Activated naive CD4-positive, alpha-beta T cell treated with anti-CD3 and anti-CD28 coated beads, Interleukin-2, amount 10 ng/mL, durations not matched to agents 7 days and 5 days (primary cell): ENCODE results near the gene CHD6.

Experiments used
- CTCF ChIA-PET: fragments of 350-600 bp; sonication (Branson Sonifier 250); formaldehyde crosslinking; loops from one replicate; lab custom pipeline; 2021; ENCODE audit warnings: antibody characterized with exemption; lab: Charles Lee
- DNase-seq: peaks from one replicate; pipeline ENCODE4 v3.0.0-alpha.2; 2020
- H3K27ac Mint-ChIP-seq: one replicate; pipeline ENCODE4 v1.8.0; 2021; ENCODE audit warnings: mild to moderate bottlenecking, moderate library complexity, mixed read lengths
- H3K27me3 Mint-ChIP-seq: one replicate; pipeline ENCODE4 v1.8.0; 2021; ENCODE audit warnings: mild to moderate bottlenecking, mixed read lengths
- H3K36me3 Mint-ChIP-seq: one replicate; pipeline ENCODE4 v1.8.0; 2021; ENCODE audit warnings: mixed read lengths
- H3K4me1 Mint-ChIP-seq: one replicate; pipeline ENCODE4 v1.8.0; 2021; ENCODE audit warnings: mixed read lengths
- H3K4me3 Mint-ChIP-seq: one replicate; pipeline ENCODE4 v1.8.0; 2021; ENCODE audit warnings: mild to moderate bottlenecking, moderate library complexity, mixed read lengths
- H3K9me3 Mint-ChIP-seq: one replicate; pipeline ENCODE4 v1.8.0; 2021; ENCODE audit warnings: mixed read lengths

The CHD6 gene

GRCh38 chr20:41407607-41408006 lies 210.6 kb downstream of the CHD6 start:
- CTCF ChIA-PET: interaction anchor here (1.1 kb wide), 1 partner anchor 10 kb away, joined by 3 read pairs; no protein-coding TSS in a partner anchor
- Mint-ChIP-seq H3K4me1 (peaks cover 22% of the 10 kb centered on the region), H3K27me3 (no peaks in the 10 kb centered on the region), H3K36me3 (peaks cover 32% of the 10 kb centered on the region), H3K9me3 (no peaks in the 10 kb centered on the region), H3K4me3 (no peak overlapping the region), H3K27ac (no peak overlapping the region)
- DNase-seq: no peak

GRCh38 chr20:41406896-41407444 lies 211.2 kb downstream of the CHD6 start:
- H3K27ac Mint-ChIP-seq: no peak overlapping the region

GRCh38 chr20:41406353-41406752 lies 211.8 kb downstream of the CHD6 start:
- no peaks in the 10 kb centered on the region for H3K9me3 Mint-ChIP-seq
- no peak overlapping the region for H3K4me3 Mint-ChIP-seq
- no peak overlapping the region for H3K27ac Mint-ChIP-seq
- H3K36me3 Mint-ChIP-seq: peaks cover 28% of the 10 kb centered on the region
- CTCF ChIA-PET: no interaction called here
- no peak for DNase-seq
- no peaks in the 10 kb centered on the region for H3K27me3 Mint-ChIP-seq
- H3K4me1 Mint-ChIP-seq: peaks cover 22% of the 10 kb centered on the region

More at GRCh38 chr20:41406896-41407444, 211.2 kb downstream of the CHD6 start:
- no peaks in the 10 kb centered on the region for H3K27me3 Mint-ChIP-seq
- peaks cover 22% of the 10 kb centered on the region for H3K4me1 Mint-ChIP-seq
- peaks cover 30% of the 10 kb centered on the region for H3K36me3 Mint-ChIP-seq
- H3K9me3 Mint-ChIP-seq: no peaks in the 10 kb centered on the region
- CTCF ChIA-PET: interaction anchor here (1.1 kb wide), 1 partner anchor 9 kb away, joined by 3 read pairs; no protein-coding TSS in a partner anchor
- DNase-seq: no peak
- H3K4me3 Mint-ChIP-seq: no peak overlapping the region

- Mint-ChIP-seq H3K9me3 (no peaks in the 10 kb centered on the region), H3K4me1 (peaks cover 22% of the 10 kb centered on the region), H3K27me3 (no peaks in the 10 kb centered on the region), H3K36me3 (peaks cover 23% of the 10 kb centered on the region), H3K27ac (no peak overlapping the region), H3K4me3 (no peak overlapping the region)
- DNase-seq: no peak
- CTCF ChIA-PET: no interaction called here
Measured at GRCh38 chr20:41405436-41405835, 212.7 kb downstream of the CHD6 start.

- Mint-ChIP-seq H3K4me3 (no peak overlapping the region), H3K36me3 (peaks cover 14% of the 10 kb centered on the region), H3K4me1 (peaks cover 12% of the 10 kb centered on the region), H3K27me3 (no peaks in the 10 kb centered on the region), H3K27ac (no peak overlapping the region), H3K9me3 (no peaks in the 10 kb centered on the region)
- CTCF ChIA-PET: no interaction called here
- no peak for DNase-seq
Measured at GRCh38 chr20:41403604-41404003, 214.6 kb downstream of the CHD6 start.

GRCh38 chr20:41398408-41398807 lies 219.8 kb downstream of the CHD6 start:
- peaks cover 3% of the 10 kb centered on the region for H3K36me3 Mint-ChIP-seq
- no peak for DNase-seq
- no peak overlapping the region for H3K4me3 Mint-ChIP-seq
- H3K27ac Mint-ChIP-seq: no peak overlapping the region
- H3K9me3 Mint-ChIP-seq: no peaks in the 10 kb centered on the region
- CTCF ChIA-PET: interaction anchor here (0.9 kb wide), 2 partner anchors 9 to 295 kb away, joined by 3 read pairs; no protein-coding TSS in a partner anchor
- H3K27me3 Mint-ChIP-seq: no peaks in the 10 kb centered on the region
- no peaks in the 10 kb centered on the region for H3K4me1 Mint-ChIP-seq

GRCh38 chr20:41395667-41396664 lies 222.2 kb downstream of the CHD6 start:
- Mint-ChIP-seq H3K27ac (no peak overlapping the region), H3K4me1 (no peaks in the 10 kb centered on the region), H3K27me3 (no peaks in the 10 kb centered on the region), H3K36me3 (no peaks in the 10 kb centered on the region), H3K4me3 (no peak overlapping the region), H3K9me3 (no peaks in the 10 kb centered on the region)
- CTCF ChIA-PET: no interaction called here
- no peak for DNase-seq

GRCh38 chr20:41394931-41395666 lies 223.1 kb downstream of the CHD6 start:
- DNase-seq: no peak
- CTCF ChIA-PET: no interaction called here
- no peaks in the 10 kb centered on the region for H3K4me1 Mint-ChIP-seq
- no peak overlapping the region for H3K4me3 Mint-ChIP-seq
- H3K27me3 Mint-ChIP-seq: peaks cover 4% of the 10 kb centered on the region
- H3K27ac Mint-ChIP-seq: no peak overlapping the region
- H3K9me3 Mint-ChIP-seq: no peaks in the 10 kb centered on the region
- no peaks in the 10 kb centered on the region for H3K36me3 Mint-ChIP-seq

- no peak overlapping the region for H3K4me3 Mint-ChIP-seq
- no peak overlapping the region for H3K27ac Mint-ChIP-seq
- DNase-seq: no peak
- H3K4me1 Mint-ChIP-seq: no peaks in the 10 kb centered on the region
- peaks cover 5% of the 10 kb centered on the region for H3K27me3 Mint-ChIP-seq
- no peaks in the 10 kb centered on the region for H3K36me3 Mint-ChIP-seq
- CTCF ChIA-PET: no interaction called here
- no peaks in the 10 kb centered on the region for H3K9me3 Mint-ChIP-seq
Measured at GRCh38 chr20:41394081-41394480, 224.1 kb downstream of the CHD6 start.

- DNase-seq: no peak
- Mint-ChIP-seq H3K27ac (peak overlapping the region; percentile 45), H3K27me3 (peaks cover 5% of the 10 kb centered on the region), H3K4me3 (no peak overlapping the region), H3K4me1 (no peaks in the 10 kb centered on the region), H3K36me3 (no peaks in the 10 kb centered on the region), H3K9me3 (no peaks in the 10 kb centered on the region)
- CTCF ChIA-PET: no interaction called here
Measured at GRCh38 chr20:41393705-41394066, 224.5 kb downstream of the CHD6 start.

GRCh38 chr20:41392871-41393704 lies 225.1 kb downstream of the CHD6 start:
- no peaks in the 10 kb centered on the region for H3K4me1 Mint-ChIP-seq
- no peak overlapping the region for H3K27ac Mint-ChIP-seq
- no peak for DNase-seq
- CTCF ChIA-PET: no interaction called here
- peaks cover 6% of the 10 kb centered on the region for H3K27me3 Mint-ChIP-seq
- H3K36me3 Mint-ChIP-seq: no peaks in the 10 kb centered on the region
- H3K4me3 Mint-ChIP-seq: no peak overlapping the region
- H3K9me3 Mint-ChIP-seq: no peaks in the 10 kb centered on the region

- no peaks in the 10 kb centered on the region for H3K9me3 Mint-ChIP-seq
- H3K27me3 Mint-ChIP-seq: peaks cover 14% of the 10 kb centered on the region
- no peaks in the 10 kb centered on the region for H3K36me3 Mint-ChIP-seq
- no peak for DNase-seq
- no peaks in the 10 kb centered on the region for H3K4me1 Mint-ChIP-seq
- H3K27ac Mint-ChIP-seq: no peak overlapping the region
- no peak overlapping the region for H3K4me3 Mint-ChIP-seq
- CTCF ChIA-PET: no interaction called here
Measured at GRCh38 chr20:41392295-41392694, 225.9 kb downstream of the CHD6 start.

GRCh38 chr20:41391587-41392001 lies 226.6 kb downstream of the CHD6 start:
- CTCF ChIA-PET: no interaction called here
- Mint-ChIP-seq H3K27me3 (peaks cover 14% of the 10 kb centered on the region), H3K36me3 (no peaks in the 10 kb centered on the region), H3K4me3 (no peak overlapping the region), H3K27ac (no peak overlapping the region), H3K4me1 (no peaks in the 10 kb centered on the region), H3K9me3 (no peaks in the 10 kb centered on the region)
- DNase-seq: no peak
